Sigmoid colon (tissue), 7 donors: ENCODE measurements around the gene NPIPA1. TPM values are rescaled to one million over a fixed set of nuclear protein-coding genes. Genes with fewer than 3 reads are reported as not detected.
"Not testable (repeated sequence)": the region's sequence is repeated elsewhere in the genome, so short reads cannot be mapped to it uniquely, and the experiment has no call there.

Experiments used
- DNase-seq: peaks from one replicate; pipeline ENCODE4 v3.0.0-alpha.2; 2019
- H3K27ac ChIP-seq, 4 donors: fragments of 200-600 bp; sonication (generic); one replicate each; pipeline ENCODE4 v1.5.1; 2016 to 2019; ENCODE audit warnings: mild to moderate bottlenecking in 1 of 4
- H3K27me3 ChIP-seq, 3 donors: fragments of 200-600 bp; sonication (generic); one replicate each; pipeline ENCODE4 v1.5.1; 2019; ENCODE audit warnings: mild to moderate bottlenecking in 1 of 3
- H3K36me3 ChIP-seq, 4 donors: fragments of 200-600 bp; sonication (generic); one replicate each; pipeline ENCODE4 v1.5.1; 2016 to 2019
- H3K4me1 ChIP-seq, 4 donors: fragments of 200-600 bp; sonication (generic); one replicate each; pipeline ENCODE4 v1.5.1; 2017 to 2019
- H3K4me3 ChIP-seq, 4 donors: fragments of 200-600 bp; sonication (generic); one replicate each; pipeline ENCODE4 v1.5.1; 2017 to 2019; ENCODE audit warnings: mild to moderate bottlenecking in 2 of 4, moderate library complexity in 1 of 4
- H3K9me3 ChIP-seq, 4 donors: fragments of 200-600 bp in 3 of 4; sonication (generic) in 3 of 4; one replicate each; pipeline versions ENCODE4 v1.5.1 to v1.6.1; 2013 to 2019
- POLR2AphosphoS5 ChIP-seq, 4 donors: sonication (generic); formaldehyde crosslinking; IDR thresholded peaks; one replicate each; pipeline ENCODE4 v1.6.1; 2017; ENCODE audit warnings: antibody characterized with exemption in 4 of 4
- WGBS, 2 donors: extraction: QIAGEN DNeasy Blood & Tissue Kit; methylation state at CpG; one replicate each; pipeline ENCODE4 v1.1.7; 2013; 5-methylcytosine and 5-hydroxymethylcytosine counted together
- intact Hi-C: fragments of 100-400 bp; cut with DNase I; formaldehyde crosslinking; loops from one replicate; pipeline ENCODE4 v1.15.1; 2023
- polyA plus RNA-seq, 3 donors: library from polyadenylated mRNA; stranded (reverse); fragments of 200-250 nt; gene quantifications; one replicate each; pipeline ENCODE4 v1.2.3, GENCODE V29; 2013
- total RNA-seq, 4 donors: library from RNA; depleted of rRNA; stranded (reverse); fragments of >200 nt; gene quantifications; one replicate each; pipeline ENCODE4 v1.1.0, GENCODE V29; 2016
- donor health status: healthy with polysubstance abuse.
- donor health status: Bipolar disorder and iron deficiency.
- donor health status: healthy.

The NPIPA1 gene
- total and polyA plus RNA-seq, 7 donors, result 8.1 to 152 (median 51.4) TPM

- H3K27ac ChIP-seq, result peak overlapping the region; percentile 79 to 86 (median 83)
- H3K27me3 ChIP-seq, H3K4me1 ChIP-seq, intact Hi-C loops, H3K9me3 ChIP-seq, H3K36me3 ChIP-seq: not testable (repeated sequence)
- peak overlapping the region; percentile 50 to 64 (median 59) for H3K4me3 ChIP-seq
- 0 to 1% methylated on average over 20 to 32 of the region's 33 CpGs for WGBS, 2 donors
- TF ChIP-seq POLR2AphosphoS5 (IDR thresholded peaks at IDR 0.05), result peak in 1 of 4 donors; percentile 43
- DNase-seq, result peak; percentile 81
Observed at GRCh38 chr16:14911954-14912353, 25.3 kb upstream of the NPIPA1 start.

DNA sequence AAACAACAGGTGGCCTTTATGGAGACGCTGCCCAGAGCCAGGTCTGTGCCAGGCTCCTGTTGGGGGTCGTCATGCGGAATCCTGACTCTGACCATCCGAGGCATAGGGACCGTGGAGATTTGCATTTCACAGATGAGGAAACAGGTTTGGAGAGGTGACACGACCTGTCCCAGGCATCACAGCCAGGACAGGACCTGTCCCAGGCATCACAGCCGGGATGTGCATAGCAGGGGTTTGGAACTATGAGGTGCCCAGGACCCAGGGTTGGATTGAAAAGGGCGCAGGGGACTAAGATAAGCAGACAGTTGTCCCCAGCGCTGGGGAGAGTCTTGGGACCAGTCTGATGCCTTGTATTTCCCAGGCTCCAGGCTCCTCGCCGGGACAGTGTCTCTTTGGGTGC is 24.7 kb upstream of the NPIPA1 start:
- H3K4me1 ChIP-seq, DNase-seq, intact Hi-C loops, H3K9me3 ChIP-seq, H3K36me3 ChIP-seq, H3K27me3 ChIP-seq: not testable (repeated sequence)
- WGBS, 2 donors, result 43 to 81% methylated on average over 2 of the region's 11 CpGs
- Histone ChIP-seq H3K4me3 (peak overlapping the region in 1 of 4 donors; percentile 28), H3K27ac (peak overlapping the region in 1 of 4 donors; percentile 62)

GRCh38 chr16:14918504-14918903 is 18.7 kb upstream of the NPIPA1 start:
- H3K36me3 ChIP-seq, H3K27me3 ChIP-seq, H3K4me1 ChIP-seq, H3K4me3 ChIP-seq, intact Hi-C loops, H3K27ac ChIP-seq, H3K9me3 ChIP-seq: not testable (repeated sequence)
- DNase-seq, result peak; percentile 58
- 59 to 90% methylated on average over 19 of the region's 21 CpGs for WGBS, 2 donors

- H3K4me1 ChIP-seq, H3K27ac ChIP-seq, H3K9me3 ChIP-seq, H3K27me3 ChIP-seq, intact Hi-C loops, H3K4me3 ChIP-seq, H3K36me3 ChIP-seq: not testable (repeated sequence)
- 33 to 84% methylated on average over 30 to 32 of the region's 41 CpGs for WGBS, 2 donors
- peak; percentile 66 for DNase-seq
Observed at GRCh38 chr16:14919837-14920600, 17.2 kb upstream of the NPIPA1 start.

- H3K27ac ChIP-seq, DNase-seq, H3K4me3 ChIP-seq, intact Hi-C loops, H3K27me3 ChIP-seq, H3K36me3 ChIP-seq, H3K4me1 ChIP-seq, H3K9me3 ChIP-seq: not testable (repeated sequence)
- WGBS, 2 donors, result 96 to 99% methylated on average over 14 of the region's 27 CpGs
Observed at GRCh38 chr16:14922285-14922684, 15.0 kb upstream of the NPIPA1 start.

- WGBS, 2 donors, result 90 to 97% methylated on average over 10 of the region's 16 CpGs
- H3K27ac ChIP-seq, result not testable (repeated sequence)
Observed at GRCh38 chr16:14922968-14923367, 14.3 kb upstream of the NPIPA1 start.

DNA sequence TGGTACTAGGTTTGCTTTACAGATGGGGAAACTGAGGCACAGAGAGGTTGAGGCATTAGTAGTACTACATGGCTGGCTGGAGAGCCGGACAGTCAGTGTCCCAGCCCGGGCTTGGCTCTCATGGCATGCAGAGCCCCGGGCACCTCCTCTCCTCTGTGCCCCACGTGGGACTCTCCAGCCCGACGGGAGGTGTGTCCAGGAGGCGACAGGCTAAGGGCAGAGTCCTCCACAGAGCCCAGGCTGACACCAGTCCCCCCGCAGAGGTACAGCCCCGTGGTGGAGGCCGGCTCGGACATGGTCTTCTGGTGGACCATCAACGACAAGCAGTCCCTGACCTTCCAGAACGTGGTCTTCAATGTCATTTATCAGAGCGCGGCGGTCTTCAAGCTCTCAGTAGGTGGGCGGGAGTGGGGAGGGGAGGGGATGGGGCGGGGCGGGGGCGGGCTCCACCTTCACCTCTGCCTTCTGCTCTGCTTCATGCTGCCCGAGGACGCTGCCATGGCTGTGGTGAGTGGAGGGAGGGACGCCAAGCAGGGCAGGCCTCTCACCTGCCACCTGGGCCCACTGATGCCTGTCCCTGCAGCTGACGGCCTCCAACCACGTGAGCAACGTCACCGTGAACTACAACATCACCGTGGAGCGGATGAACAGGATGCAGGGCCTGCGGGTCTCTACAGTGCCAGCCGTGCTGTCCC is 13.7 kb upstream of the NPIPA1 start:
- H3K27me3 ChIP-seq, H3K27ac ChIP-seq, intact Hi-C loops, H3K4me3 ChIP-seq, H3K36me3 ChIP-seq, H3K9me3 ChIP-seq, H3K4me1 ChIP-seq: not testable (repeated sequence)
- 44 to 90% methylated on average over 15 to 16 of the region's 31 CpGs for WGBS, 2 donors
- peak; percentile 41 for DNase-seq

More at GRCh38 chr16:14922968-14923367, 14.3 kb upstream of the NPIPA1 start:
- peak; percentile 20 for DNase-seq
- H3K4me3 ChIP-seq, H3K4me1 ChIP-seq, H3K36me3 ChIP-seq, H3K9me3 ChIP-seq, H3K27me3 ChIP-seq, intact Hi-C loops: not testable (repeated sequence)

DNA sequence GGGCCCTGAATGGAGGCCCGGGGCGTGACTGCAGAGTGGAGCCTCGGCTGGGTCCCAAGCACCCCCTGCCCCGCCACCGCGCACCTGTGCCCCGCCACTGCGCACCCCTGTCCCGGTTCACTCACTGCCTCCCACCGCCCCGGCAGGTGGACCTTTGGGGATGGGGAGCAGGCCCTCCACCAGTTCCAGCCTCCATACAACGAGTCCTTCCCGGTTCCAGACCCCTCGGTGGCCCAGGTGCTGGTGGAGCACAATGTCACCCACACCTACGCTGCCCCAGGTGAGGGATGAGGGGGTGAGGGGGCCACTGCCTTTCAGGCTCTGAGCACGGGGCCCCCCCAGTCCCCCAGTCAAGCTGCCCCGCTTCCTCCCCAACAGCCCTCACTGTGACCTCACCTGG is 12.9 kb upstream of the NPIPA1 start:
- H3K4me3 ChIP-seq, H3K9me3 ChIP-seq, H3K4me1 ChIP-seq, intact Hi-C loops, H3K36me3 ChIP-seq, H3K27ac ChIP-seq, H3K27me3 ChIP-seq: not testable (repeated sequence)
- DNase-seq, result peak; percentile 13
- 94 to 96% methylated on average over 3 to 6 of the region's 17 CpGs for WGBS, 2 donors

DNA sequence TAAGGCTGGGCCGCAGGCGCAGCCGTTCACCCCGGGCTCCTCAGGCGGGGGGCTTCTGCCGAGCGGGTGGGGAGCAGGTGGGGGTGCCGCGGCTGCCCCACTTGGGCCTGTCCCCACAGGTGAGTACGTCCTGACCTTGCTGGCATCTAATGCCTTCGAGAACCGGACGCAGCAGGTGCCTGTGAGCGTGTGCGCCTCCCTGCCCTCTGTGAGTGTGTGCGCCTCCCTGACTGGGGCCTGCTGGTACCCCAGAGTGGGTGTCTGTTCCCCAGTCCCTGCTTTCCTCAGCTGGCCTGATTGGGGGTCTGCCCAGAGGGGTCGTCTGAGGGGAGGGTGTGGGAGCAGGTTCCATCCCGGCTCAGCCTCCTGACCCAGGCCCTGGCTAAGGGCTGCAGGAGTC is 12.3 kb upstream of the NPIPA1 start:
- 95 to 97% methylated on average over 6 to 12 of the region's 18 CpGs for WGBS, 2 donors
- H3K4me3 ChIP-seq, H3K9me3 ChIP-seq, intact Hi-C loops, H3K36me3 ChIP-seq, H3K27me3 ChIP-seq, H3K27ac ChIP-seq, H3K4me1 ChIP-seq: not testable (repeated sequence)
- peak; percentile 37 for DNase-seq

DNA sequence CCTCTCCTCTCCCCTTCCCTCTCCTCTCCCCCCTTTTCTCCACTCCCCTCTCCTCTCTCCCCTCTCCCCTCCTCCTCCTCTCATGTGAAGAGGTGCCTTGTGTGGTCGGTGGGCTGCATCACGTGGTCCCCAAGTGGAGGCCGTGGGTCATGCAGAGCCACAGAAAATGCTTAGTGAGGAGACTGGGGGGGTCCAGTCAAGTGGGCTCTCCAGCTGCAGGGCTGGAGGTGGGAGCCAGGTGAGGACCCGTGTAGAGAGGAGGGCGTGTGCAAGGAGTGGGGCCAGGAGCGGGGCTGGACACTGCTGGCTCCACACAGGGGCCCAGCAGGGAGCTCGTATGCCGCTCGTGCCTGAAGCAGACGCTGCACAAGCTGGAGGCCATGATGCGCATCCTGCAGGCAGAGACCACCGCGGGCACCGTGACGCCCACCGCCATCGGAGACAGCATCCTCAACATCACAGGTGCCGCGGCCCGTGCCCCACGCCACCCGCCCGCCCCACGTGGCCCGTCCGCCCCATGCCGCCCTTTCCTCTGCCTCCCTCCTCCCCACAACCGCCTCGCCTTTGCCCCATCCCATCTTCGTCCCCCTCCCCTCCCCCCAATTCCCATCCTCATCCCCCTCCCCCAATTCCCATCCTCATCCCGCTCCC is 9.1 kb upstream of the NPIPA1 start:
- H3K4me3 ChIP-seq, H3K36me3 ChIP-seq, H3K27me3 ChIP-seq, H3K9me3 ChIP-seq, H3K27ac ChIP-seq, H3K4me1 ChIP-seq, intact Hi-C loops: not testable (repeated sequence)
- WGBS, 2 donors, result 69 to 85% methylated on average over 6 of the region's 31 CpGs
- DNase-seq, result peak; percentile 69

GRCh38 chr16:14929176-14929575 is 8.1 kb upstream of the NPIPA1 start:
- H3K27ac ChIP-seq, H3K27me3 ChIP-seq, H3K4me3 ChIP-seq, intact Hi-C loops, H3K36me3 ChIP-seq, H3K9me3 ChIP-seq, H3K4me1 ChIP-seq: not testable (repeated sequence)
- 94 to 96% methylated on average over 19 of the region's 26 CpGs for WGBS, 2 donors
- peak; percentile 30 for DNase-seq

DNA sequence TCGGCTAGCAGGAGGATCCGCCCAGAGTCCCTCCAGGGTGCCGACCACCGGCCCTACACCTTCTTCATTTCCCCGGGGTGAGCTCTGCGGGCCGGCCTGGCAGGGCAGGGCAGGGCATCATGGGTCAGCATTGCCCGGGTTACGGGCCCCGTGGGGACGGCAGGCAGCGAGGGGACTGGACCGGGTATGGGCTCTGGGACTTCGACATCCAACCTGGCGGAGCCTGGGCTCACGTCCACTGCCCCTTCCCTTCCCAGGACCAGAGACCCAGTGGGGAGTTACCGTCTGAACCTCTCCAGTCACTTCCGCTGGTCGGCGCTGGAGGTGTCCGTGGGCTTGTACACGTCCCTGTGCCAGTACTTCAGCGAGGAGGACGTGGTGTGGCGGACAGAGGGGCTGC is 7.0 kb upstream of the NPIPA1 start:
- H3K27ac ChIP-seq, H3K27me3 ChIP-seq, H3K4me3 ChIP-seq, H3K36me3 ChIP-seq, H3K9me3 ChIP-seq, H3K4me1 ChIP-seq, intact Hi-C loops: not testable (repeated sequence)
- 95 to 98% methylated on average over 10 to 15 of the region's 25 CpGs for WGBS, 2 donors
- DNase-seq, result peak; percentile 24

- WGBS, 2 donors, result 96 to 97% methylated on average over 9 of the region's 19 CpGs
- H3K4me1 ChIP-seq, DNase-seq, H3K4me3 ChIP-seq, intact Hi-C loops, H3K27me3 ChIP-seq, H3K9me3 ChIP-seq, H3K27ac ChIP-seq, H3K36me3 ChIP-seq: not testable (repeated sequence)
Observed at GRCh38 chr16:14930971-14931370, 6.3 kb upstream of the NPIPA1 start.
